NOMO-1 (cell line): Measurements from ENCODE around the gene DMC1.
"Not testable (repeated sequence)": the region's sequence is repeated elsewhere in the genome, so short reads cannot be mapped to it uniquely, and the experiment has no call there.

Experiments used
- DNase-seq, 2 experiments: peaks; one replicate each; lab custom pipeline; 2025; ENCODE audit not compliant: unreplicated experiment in 2 of 2; lab: John Stamatoyannopoulos, UW

DMC1 gene

GRCh38 chr22:38474003-38474607 lies 95.9 kb downstream of the DMC1 start:
- no peak for DNase-seq

GRCh38 chr22:38471237-38471636 lies 98.7 kb downstream of the DMC1 start:
- no peak for DNase-seq

- not testable (repeated sequence) for DNase-seq
Observed at GRCh38 chr22:38470179-38470578, 99.8 kb downstream of the DMC1 start.

GRCh38 chr22:38469306-38469781 lies 100.6 kb downstream of the DMC1 start:
- no peak for DNase-seq
